ENCODE measurements around the gene NTHL1.

The NTHL1 gene

GRCh38 chr16:2031081-2031577 lies 16.5 kb downstream of the NTHL1 start:
- no peak for DNase-seq (ENCODE audit: low read depth in 1 of 2, low spot score in 1 of 2)

- DNase-seq (ENCODE audit: low read depth in 1 of 2, low spot score in 1 of 2) = no peak
Observed at GRCh38 chr16:2030036-2030435, 17.6 kb downstream of the NTHL1 start.

- DNase-seq (ENCODE audit: low read depth in 1 of 2, low spot score in 1 of 2) = no peak
Observed at GRCh38 chr16:2029350-2029749, 18.3 kb downstream of the NTHL1 start.

DNA sequence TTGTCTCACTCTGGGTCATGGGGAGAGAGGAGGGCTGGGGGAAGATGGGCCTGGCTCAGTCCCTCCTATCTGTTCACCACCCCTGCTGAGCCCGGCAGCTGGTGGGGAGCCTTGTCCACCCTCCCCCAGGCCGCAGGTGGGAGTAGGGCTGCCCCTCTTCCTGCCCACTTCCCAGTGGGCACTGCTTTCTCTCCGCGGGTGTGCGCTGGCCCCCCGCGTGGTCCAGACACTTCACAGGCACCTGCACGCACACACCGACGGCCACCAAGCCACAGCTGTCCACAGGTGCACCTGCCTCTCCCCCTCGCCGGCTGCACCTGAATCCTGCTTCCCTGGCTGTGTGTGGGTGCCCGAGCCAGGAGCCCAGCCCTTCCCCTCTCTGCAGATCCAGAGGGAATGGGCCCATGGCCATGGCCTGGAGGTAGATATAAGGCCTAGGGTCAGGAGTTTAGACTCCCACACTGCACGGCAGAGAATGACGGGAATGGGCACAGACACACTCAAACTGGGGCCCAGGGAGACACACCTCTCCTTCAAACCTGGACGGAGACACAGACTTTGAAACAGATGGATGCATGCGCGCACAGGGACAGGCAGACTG lies 18.9 kb downstream of the NTHL1 start:
- no peak for DNase-seq (ENCODE audit: low read depth in 1 of 2, low spot score in 1 of 2)

- no peak for DNase-seq (ENCODE audit: low read depth in 1 of 2, low spot score in 1 of 2)
Observed at GRCh38 chr16:2028146-2028545, 19.5 kb downstream of the NTHL1 start.

GRCh38 chr16:2027024-2028010 lies 20.3 kb downstream of the NTHL1 start:
- DNase-seq (ENCODE audit: low read depth in 1 of 2, low spot score in 1 of 2) = no peak

GRCh38 chr16:2026461-2027023 lies 21.1 kb downstream of the NTHL1 start, which contains the start of gene NHERF2:
NHERF2 (plus strand) TSS chr16:2026902; CDS start chr16:2027006, 104 bp downstream.
- no peak for DNase-seq (ENCODE audit: low read depth in 1 of 2, low spot score in 1 of 2)

GRCh38 chr16:2025878-2026460 lies 21.7 kb downstream of the NTHL1 start:
- no peak for DNase-seq (ENCODE audit: low read depth in 1 of 2, low spot score in 1 of 2)

GRCh38 chr16:2025251-2025650 lies 22.4 kb downstream of the NTHL1 start:
- no peak for DNase-seq (ENCODE audit: low read depth in 1 of 2, low spot score in 1 of 2)

- DNase-seq (ENCODE audit: low read depth in 1 of 2, low spot score in 1 of 2) = no peak
Observed at GRCh38 chr16:2024032-2024420, 23.6 kb downstream of the NTHL1 start.

GRCh38 chr16:2023092-2024031 lies 24.3 kb downstream of the NTHL1 start:
- peak; percentile 97 to 99 for DNase-seq (ENCODE audit: low read depth in 1 of 2, low spot score in 1 of 2)

GRCh38 chr16:2022723-2023091 lies 24.9 kb downstream of the NTHL1 start:
- DNase-seq (ENCODE audit: low read depth in 1 of 2, low spot score in 1 of 2) = no peak

- no peak for DNase-seq (ENCODE audit: low read depth in 1 of 2, low spot score in 1 of 2)
Observed at GRCh38 chr16:2019921-2020831, 27.5 kb downstream of the NTHL1 start.

DNA sequence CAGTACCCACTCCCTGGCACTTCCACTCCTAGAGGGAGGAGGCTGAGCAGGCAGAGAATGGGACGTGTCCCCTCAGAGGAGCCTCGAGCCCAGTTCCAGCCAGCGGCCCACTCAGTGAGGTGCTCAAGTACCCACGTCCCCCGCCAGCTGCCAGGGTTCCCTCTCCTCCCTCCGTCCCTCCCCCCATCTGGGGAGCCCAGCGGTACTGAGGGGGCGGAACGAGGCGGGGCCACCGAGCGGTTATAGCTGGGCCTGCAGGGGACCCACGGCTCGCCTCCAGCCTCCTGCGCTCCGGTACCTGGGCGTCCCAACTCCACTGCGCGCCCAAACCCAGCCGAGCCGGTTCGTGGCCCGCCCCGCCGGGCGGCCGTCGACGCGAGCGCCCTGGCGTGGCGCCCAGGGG lies 28.1 kb downstream of the NTHL1 start, which contains the start of gene NPW:
Gene NPW, plus strand, starts transcription at position 268 of the 403 bp plus-strand sequence.
- DNase-seq (ENCODE audit: low read depth in 1 of 2, low spot score in 1 of 2) = no peak

- no peak for DNase-seq (ENCODE audit: low read depth in 1 of 2, low spot score in 1 of 2)
Observed at GRCh38 chr16:2016407-2016922, 31.2 kb downstream of the NTHL1 start.

DNA sequence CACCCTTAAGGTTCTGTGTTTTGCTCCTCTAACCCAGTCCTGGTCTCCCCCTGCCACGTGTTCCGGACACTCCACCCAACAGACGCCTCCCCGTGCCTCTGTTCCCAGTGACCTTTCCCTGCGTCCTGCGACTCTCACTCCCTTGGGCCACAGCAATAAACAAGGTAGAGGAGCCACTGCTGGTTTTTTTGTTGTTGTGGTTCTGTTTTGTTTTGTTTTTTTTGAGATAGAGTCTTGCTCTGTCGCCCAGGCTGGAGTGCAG lies 31.8 kb downstream of the NTHL1 start:
- DNase-seq (ENCODE audit: low read depth in 1 of 2, low spot score in 1 of 2) = no peak

- DNase-seq (ENCODE audit: low read depth in 1 of 2, low spot score in 1 of 2) = no peak
Observed at GRCh38 chr16:2015117-2015946, 32.3 kb downstream of the NTHL1 start.

DNA sequence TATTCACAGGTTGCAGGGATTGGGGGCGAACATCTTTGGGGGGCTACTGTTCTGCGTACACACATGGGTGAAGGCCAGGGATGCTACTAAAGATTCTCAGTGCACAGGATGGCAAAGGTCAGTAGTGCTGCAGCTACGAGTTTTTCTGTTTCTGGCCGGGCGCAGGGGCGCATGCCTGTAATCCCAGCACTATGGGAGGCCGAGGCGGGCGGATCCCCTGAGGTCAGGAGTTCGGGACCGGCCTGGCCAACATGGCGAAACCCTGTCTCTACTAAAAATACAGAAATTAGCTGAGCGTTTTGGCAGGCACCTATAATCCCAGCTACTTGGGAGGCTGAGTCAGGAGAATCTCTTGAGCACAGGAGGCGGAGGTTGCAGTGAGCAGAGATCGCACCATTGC lies 34.1 kb downstream of the NTHL1 start:
- no peak for DNase-seq (ENCODE audit: low read depth in 1 of 2, low spot score in 1 of 2)
